Stimulated activated CD4-positive, alpha-beta T cell treated with anti-CD3 and anti-CD28 coated beads, Interleukin-15, amount 100 ng/mL, for 1 hour (primary cell): Measurements from ENCODE around the gene SEMA5B.

ENCODE experiments used
- DNase-seq, 2 donors: peaks; one replicate each; pipeline ENCODE4 v3.0.0-alpha.2; 2020; ENCODE audit warnings: low read depth in 1 of 2, low spot score in 1 of 2

The SEMA5B gene

DNA sequence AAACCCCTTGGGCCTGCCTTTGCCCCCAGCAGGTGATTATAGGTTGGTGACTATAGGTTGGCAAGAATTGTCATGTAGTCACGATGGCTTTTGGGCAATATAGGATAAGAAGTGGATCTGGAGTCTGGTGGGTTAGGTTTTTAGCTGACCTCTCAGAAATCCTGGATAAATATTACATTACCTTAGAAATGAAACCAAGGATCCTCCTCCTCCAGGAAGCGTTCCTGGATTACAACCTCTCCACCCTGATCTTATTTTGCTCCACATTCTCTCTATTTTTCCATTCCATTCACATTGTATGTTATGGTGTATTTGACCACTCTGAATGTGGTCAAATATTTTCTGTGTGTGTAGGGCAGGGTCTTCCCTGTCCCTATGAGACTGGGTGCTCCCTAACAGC lies 82.3 kb downstream of the SEMA5B start:
- DNase-seq: no peak

DNA sequence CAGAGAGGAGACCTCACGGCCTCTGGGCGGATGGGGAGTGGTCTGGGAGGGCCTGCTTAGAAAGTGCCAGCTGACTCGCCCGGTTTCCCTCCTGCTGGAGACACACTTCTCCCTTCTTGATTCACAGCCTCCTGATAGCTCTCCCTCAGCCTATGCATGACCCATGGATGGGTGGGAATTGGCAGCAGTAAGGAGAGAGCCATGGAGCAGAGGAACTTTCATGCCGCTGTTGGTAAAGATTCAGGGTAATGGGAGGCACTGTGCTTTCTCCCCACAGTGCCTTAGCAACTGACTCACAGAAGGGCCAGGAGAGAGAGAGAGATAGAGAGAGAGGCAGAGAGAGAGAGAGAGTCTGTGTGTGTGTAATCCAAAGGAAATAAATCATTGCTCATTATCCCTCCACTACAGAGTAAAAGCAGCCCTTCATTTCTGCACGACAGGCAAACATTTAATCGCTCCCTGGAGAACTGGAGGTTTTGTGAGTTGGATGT lies 82.8 kb downstream of the SEMA5B start:
- DNase-seq: no peak

DNA sequence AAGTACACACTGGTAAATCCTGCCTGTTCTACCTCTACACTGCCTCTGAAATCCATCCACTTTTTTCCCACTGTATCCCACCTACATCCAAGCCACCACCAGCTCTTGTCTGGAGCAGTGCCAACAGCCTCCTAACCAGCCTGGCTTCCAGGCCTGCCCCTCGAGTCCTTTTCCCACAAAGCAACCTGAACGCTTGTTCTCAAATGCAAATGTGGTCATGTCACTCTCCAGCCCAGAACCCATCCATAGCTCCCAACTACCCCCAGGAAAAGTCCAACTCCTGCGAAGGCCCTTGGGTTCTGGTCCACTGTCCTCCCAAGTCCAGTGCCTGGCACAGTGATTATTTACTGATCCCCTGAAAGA lies 83.8 kb downstream of the SEMA5B start:
- DNase-seq: no peak

DNA sequence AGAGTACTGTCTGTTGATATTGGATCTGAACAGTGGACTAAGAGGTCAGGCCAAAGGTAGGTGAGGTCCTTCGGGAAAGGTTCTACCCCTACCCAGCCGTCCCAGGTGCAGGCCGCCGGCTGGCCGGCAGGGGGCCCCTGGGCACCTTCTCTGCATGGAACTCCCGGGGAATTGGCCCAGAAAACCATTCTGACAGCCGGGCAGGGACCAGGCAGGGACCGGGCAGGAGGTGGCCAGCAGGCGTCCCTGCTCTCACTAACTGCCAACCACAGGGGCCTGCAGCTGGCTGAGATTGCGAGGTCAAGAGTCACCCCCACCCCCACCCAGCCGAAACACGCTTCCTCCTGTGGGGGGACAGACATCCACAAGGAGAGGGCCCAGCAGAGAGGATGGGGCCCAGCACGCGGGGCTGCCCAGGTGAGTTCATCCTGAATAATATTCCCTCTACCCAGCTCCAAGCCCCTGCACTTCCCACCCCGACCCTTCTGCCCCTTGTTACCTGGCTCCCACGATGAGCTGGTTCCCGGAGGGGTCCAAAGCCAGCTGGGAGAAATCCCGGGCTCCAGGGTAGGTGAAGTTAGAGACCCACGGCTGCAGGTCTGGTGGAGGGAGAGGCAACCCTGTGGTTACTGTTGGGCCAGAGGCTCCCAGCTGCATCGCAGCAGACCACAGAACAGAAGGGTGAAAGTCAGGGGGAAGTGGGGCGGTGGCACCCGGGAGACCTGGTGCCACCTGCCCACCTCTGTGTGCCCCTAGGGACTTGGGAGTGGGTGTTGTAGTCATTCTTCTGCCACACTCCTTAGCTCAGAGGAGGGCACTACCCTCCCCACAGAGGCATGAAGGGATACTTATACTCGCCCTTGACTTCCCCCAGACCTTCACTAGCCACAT lies 84.4 kb downstream of the SEMA5B start:
- DNase-seq: no peak

DNA sequence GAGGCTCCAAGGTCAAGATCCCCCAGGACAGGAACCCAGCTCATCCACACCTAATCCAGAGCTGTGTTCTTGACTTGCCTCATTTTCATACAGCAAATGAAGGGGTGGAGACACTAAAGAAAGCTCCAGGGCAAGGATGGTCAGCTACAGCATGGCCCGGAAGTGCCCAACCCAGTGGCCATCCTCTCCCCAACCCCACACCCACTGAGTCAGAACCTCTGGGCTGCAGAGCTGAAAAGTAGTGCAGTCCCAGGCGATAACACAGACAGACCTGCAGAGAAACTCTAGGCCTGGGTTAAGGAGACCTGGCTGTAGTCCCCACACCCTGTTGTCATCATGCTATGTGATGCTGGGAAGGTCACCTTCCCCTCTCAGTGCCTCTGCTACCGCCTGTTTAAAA lies 85.3 kb downstream of the SEMA5B start:
- no peak for DNase-seq

DNA sequence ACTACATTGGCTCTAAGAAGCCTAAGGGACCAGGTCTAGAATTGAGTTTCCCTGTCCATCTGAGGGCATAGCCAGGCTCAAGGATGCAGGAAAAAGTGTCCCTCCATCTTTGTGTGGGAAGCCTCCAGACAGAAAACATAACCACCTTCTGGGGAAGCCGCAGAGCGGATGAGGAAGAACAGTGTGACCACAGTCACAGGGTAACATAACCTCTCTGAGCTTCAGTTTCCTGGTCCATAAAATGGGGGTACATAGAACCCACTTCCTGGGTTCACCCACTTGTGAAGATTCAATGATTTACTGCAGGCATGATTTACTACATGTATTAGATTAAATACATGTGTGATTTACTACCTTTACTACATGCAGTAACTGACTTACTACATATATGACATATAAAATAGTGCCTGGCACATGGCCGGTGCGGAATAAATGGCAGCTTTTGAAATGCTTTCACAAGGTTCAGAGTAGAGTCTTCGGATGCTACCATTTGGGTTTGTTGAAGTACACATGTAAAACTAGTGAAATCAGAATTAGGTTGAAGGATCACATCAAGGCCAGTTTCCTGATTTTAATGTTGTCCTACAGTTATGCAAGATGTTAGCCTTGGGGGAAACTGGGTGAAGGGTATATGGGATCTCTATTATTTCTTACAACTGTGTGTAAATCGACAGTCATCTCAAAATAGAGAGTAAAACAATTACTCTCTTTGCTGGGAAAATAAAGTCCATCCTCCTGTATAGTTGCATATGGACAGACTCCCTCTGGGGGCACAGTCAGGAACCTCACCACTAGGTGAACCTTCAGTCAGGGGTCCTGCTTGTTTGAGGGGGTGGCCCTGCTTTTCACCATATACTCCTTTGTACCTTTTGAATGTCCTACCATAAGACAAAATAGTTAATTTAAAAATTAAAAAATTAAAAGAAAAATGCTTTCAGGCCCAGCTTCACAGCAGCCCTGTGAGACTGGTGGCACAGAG lies 86.0 kb downstream of the SEMA5B start:
- no peak for DNase-seq

DNA sequence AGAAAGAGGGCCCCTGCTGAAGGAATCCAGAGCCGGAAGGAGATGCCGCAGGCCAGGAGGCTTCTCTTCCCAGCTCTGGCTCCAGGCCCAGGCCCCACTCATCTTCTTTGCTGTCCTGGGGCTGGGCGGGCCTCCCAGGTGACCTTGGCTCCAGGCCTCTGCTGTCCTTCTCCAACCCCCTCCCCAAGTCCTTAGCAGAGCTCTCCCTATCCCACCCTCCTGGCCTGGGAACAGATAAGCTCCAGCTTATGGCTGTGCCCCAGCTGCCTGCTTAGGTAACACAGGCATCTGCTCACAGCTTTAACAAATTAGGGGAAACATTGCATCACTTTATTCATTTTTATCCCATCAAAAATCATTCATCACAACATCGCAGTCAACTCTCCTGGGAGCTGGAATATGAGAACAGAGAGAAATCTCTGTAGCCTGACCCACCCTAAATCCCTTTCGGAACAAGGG lies 86.9 kb downstream of the SEMA5B start:
- no peak for DNase-seq

DNA sequence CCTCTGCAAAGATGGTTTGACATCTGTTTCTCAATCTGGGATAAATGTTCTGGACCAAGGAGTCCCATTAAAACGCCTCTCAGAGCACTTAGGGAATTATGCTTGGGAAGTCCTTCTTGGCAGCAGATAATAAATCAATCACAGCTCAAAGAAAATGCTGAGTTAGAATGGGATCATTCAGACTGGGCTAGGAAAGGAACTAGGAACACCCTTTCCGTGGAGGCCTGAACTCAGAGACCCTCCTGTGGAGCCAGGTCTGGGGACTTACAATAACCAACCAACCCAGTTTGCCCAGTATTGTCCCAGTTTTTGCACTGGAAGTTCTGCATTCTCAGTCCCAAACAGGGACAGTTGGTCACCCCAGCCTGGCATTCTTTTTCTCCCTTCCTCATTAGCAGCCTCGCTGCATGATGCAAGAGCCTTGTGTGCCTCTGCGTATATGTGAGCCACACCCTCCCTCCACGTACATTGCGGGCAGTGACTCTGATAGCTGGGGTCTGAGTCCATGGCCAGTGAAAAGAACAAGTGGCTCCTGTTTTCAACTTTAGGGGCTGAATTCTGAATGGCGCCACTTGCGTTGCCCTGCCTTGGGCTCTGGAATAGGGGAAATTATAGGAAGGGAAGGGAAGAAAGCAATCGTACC lies 88.7 kb downstream of the SEMA5B start:
- no peak for DNase-seq

DNA sequence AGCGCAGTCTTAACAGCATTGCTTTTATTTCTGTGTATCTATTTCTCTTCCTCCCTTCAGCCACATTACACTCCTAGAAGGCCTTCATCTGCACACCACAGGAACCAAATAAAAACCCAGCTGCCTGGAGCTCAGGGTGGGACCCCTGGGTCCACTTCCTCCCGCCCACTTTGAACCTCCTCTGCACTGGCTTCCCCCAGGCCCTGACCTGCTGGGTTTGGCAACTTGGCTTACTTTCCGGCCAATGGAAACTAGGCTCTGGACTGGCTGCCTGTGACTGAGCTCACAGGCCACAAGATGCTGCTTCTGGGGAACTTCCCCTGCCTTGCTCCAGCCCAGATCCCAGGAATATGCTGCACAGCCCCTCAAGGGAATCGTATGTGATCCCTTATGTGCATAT lies 89.8 kb downstream of the SEMA5B start:
- DNase-seq: no peak

DNA sequence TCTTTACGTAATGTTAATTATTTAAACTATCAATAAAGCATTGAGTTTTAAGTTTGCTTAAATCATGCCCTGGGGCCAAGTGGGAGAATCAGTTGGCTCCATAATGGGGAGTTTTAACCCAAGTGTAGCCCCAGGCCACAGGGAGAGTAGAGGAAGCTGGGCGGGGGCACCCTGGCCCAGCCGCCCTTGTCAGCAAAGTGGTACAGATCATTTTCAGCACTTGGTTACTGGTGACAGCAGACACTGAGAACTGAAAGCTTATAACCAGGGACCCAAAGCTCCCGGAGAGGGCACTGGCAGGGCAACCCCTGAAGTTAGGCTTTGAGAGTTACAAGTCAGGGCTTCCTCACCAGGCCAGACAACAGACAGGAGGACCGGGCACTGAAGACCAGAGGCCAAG lies 90.6 kb downstream of the SEMA5B start:
- no peak for DNase-seq

DNA sequence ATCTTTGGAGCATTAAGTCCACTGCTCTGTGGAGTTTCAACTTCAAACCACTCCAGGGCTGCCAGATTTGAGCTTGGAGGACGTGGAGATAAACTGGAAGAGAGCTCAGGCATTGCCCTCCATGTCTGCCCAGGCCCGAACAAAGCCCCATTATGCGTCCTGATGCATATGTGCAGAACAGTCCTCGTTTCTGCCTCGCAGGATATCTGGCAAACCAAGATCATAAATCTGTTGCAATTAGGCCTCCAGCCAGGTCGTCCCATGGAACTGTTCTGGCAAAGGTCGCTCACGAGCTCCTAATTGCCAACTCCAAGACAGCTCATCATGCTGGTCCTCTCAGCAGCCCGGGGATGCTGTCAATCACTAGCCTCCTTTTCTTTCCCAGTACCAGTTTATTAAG lies 91.2 kb downstream of the SEMA5B start:
- DNase-seq: no peak

DNA sequence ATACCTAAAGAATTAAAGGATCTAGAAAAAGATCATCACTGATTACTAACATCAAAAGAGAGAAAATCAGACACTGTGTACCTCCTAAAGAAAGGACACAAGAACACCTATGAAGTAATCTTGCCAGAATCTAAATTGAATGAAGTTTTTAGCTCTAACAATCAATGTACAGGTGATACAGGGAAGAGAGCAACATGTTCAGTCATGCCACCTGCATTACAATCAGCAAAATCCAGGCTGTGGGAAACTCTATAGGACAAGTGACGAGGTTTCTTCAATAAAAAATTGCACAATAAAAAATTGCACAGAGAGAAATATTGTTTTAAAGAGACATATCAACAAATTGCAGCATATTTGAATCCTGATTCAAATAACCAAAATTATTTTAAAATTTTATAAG lies 93.3 kb downstream of the SEMA5B start:
- no peak for DNase-seq

DNA sequence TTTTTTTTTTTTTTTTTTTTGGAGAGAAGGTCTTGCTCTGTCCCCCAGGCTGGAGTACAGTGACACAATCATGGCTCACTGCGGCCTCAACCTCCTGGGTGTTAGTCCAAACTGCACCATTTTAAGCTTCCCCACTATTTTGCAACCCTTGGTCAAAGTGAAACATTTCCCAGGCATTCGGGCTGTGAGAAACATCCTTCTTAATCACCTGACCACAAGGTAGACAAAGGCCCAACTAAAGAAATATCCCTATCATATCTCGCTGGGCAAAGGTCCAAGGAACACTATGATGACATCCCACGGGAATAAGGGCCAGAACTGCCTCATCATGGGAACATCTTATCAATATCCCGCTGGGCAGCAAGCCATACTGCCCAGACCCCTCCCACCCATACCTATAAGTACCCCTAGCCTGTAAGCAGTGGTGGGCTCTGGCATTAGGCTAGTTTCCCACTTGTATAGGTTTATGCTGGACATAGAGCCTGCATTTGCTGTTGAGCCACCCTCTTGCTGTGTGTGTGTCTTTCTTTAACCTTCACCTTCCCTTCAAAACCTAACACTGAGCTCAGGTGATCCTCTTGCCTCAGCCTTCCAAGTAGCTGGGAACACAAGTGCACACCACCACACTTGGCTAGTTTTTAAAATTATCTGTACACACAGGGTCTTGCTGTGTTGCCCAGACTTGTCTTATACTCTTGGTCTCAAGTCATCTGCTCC lies 95.2 kb downstream of the SEMA5B start:
- no peak for DNase-seq

DNA sequence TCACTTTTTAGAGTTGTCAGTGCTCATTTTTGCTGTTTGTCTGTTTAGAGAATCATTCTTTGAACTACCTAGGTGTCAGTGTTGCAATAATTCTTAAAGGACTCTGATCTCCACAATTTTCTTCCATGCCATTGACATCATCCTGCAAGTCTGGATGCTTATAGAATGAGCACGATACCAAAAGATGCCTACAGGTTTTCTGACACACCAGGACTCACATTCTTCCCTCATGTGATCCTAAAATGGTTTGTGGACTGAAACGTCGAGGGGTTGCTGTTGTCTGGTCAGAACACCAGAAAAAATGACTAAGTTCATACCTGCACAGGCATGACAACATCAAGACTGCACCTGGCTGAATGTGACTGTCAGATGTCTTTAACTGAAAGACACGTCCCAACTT lies 95.9 kb downstream of the SEMA5B start:
- no peak for DNase-seq

DNA sequence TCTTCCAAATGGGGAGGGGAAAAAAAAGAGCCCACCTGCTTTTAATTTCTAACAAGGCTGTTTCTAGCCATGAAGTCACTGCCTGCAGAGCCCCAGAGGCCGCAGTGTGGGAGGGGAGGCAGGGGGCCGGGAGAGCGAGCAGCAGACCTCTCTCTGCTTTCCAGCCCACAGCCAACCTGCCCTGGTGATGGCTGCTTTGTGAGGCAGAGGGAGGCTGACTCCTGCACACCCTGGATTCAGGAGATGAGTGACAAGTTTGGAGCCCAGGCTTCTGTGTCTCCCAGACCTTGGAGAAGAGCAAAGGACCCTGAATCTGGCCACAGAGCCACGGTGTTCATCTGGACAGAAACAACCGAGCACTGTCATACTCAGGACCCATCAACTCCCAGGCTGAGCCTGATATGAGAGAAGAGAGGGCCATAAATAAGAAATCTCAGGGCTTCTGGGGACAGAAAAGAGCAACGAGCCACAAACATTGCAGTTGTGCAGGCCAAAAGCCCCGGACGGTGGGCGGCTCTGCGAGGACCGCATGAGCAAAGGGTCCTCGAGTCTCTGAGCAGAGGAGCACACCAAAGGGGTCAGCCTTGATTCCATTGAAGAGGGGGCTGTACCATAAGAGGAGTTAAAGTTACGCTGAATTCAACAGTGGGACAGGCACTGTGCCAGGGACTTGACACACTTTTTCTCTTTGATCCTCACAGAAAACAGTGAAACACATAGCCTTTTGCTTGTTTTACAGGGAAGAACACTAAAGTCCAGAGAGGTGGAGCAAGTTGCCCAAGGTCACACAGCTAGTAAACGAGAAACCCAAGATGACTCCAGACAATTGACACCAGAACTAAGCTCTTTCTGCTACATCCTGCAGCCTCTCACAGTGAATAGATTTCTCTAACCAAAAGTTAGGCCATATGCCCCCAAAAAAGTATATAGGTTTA lies 97.2 kb downstream of the SEMA5B start:
- DNase-seq: no peak

DNA sequence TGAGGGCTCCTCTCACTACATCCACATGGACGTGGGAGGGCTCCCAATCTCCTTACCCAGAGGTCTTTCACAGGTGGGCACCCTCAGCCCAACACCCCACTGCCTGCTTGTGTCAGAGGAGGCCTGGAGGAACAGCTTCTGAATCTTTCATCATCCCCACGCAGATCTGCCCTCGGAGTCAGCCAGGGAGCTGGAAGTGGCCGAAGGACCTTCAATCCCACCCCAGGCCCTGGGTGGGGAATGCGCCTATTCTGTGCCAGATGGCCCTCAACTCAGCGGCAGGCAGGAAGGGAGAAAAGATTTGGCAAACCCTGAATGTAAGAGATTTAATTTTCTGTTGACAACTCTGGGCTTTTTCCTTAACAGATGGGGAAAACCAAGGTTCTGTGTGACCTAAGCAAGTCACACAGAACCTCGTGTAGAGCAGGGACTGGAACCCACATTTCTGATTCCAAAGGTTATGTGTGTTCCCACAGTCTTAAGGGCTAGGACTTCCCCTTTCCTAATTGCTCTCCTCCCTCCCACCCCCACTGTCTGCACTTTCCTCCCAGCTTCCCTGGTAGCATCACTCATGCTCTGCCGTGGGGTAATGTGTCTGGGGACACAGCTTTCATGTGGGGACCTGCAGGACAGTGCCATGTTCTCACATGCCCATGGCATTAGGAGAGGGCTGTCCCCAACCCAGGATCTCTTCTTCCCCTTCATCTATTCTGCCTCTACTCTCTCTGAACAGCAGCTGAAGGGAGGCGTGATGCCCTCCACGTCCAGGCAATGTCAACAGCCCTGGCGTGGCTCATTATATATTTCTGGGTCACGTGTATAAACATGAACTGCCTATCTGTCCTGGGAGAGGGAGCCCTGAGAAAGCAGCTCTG lies 98.1 kb downstream of the SEMA5B start:
- DNase-seq: no peak

DNA sequence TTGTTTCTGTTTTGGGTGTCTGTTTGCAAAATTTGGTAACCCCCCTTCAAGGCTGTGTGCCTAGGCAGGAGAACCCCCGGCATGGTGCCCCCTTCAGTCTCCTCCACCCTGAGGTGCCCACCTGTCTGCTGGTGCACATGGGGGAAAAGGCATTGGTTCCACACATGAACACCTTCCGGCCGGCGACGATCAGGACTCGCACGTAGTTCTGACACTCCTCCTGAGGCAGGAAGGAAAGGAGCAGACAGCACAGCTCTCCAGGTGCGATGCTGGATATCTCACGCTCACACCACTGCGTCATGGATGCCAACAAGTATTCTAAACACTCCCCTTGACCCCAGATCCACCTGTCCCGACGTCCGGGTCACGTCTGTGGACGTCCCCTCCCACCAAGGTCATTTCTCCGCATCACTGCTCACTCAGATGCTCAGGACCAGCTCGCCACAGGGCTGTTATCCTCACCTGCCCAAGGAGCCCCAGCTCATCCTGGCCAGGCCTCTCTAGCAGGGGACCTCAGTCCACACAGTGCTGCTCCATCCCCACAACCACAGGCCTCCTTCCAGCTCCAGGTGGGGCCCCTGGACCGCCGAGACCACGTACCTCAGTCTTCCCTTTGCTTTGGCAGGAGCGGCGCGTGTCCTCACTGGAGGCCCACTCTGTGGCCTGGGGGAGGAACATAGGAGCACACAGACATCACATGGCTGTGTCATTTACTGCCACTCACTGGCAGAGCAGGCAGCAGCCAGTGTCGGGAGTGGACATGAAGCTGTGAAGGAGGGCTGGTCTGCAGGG lies 99.0 kb downstream of the SEMA5B start:
- no peak for DNase-seq

DNA sequence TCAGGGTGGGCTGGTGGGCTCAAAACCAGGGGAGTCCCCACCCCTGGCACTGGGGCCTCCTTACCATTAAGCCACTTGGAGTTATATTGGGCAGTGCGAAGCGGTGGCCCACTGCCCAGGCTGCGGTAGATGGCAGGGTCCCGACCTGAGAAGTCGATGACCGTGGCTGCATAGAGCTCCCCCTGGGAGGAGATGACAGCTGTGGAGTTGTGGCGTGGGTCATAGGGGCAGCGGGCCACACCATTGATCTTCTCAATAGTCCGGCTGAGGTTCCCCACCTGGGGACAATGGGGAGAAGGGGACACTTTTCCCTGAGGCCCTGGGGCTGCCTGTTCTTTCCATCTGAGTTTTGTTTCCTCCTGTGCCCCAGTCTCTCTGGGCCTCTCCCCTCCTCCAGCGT lies 99.8 kb downstream of the SEMA5B start:
- no peak for DNase-seq
